Astrocyte (in vitro differentiated cells and primary cell): ENCODE results near the gene CYBC1. TPM values are rescaled to one million over a fixed set of nuclear protein-coding genes. Genes with fewer than 3 reads are reported as not detected.

Experiments used
- DNase-seq: peaks from one replicate; pipeline ENCODE4 v3.0.0-alpha.2; 2010; ENCODE audit warnings: low read depth
- FAIRE-seq: peaks from 2 replicates; lab custom pipeline; 2011; peaks lifted over from hg19 to GRCh38; lab: Jason Lieb, UNC
- H2AFZ ChIP-seq: 2 replicates; pipeline ENCODE4 v1.6.0; 2012; ENCODE audit warnings: low read depth, low read length, inconsistent platforms
- H3K27ac ChIP-seq: 2 replicates; pipeline ENCODE4 v1.5.1; 2011; ENCODE audit warnings: low read depth, low read length, inconsistent platforms
- H3K27me3 ChIP-seq: 2 replicates; pipeline ENCODE4 v1.6.0; 2011; ENCODE audit warnings: low read length, inconsistent platforms; ENCODE audit not compliant: insufficient read depth
- H3K36me3 ChIP-seq: 2 replicates; pipeline ENCODE4 v1.5.1; 2011; ENCODE audit warnings: low read length, inconsistent platforms; ENCODE audit not compliant: insufficient read depth
- H3K4me1 ChIP-seq: 2 replicates; pipeline ENCODE4 v1.5.1; 2011; ENCODE audit warnings: low read length, inconsistent platforms; ENCODE audit not compliant: insufficient read depth
- H3K4me2 ChIP-seq: 2 replicates; pipeline ENCODE4 v1.6.0; 2012; ENCODE audit warnings: low read length, inconsistent platforms
- H3K4me3 ChIP-seq: 2 replicates; pipeline ENCODE4 v1.5.1; 2011; ENCODE audit warnings: low read depth, mild to moderate bottlenecking, low read length, inconsistent platforms; ENCODE audit not compliant: insufficient read depth
- H3K79me2 ChIP-seq: 2 replicates; pipeline ENCODE4 v1.6.0; 2012; ENCODE audit warnings: mild to moderate bottlenecking, low read length, inconsistent platforms; ENCODE audit not compliant: insufficient read depth
- H3K9ac ChIP-seq: 2 replicates; pipeline ENCODE4 v1.6.0; 2012; ENCODE audit warnings: mild to moderate bottlenecking, low read length, inconsistent platforms
- H3K9me3 ChIP-seq: 2 replicates; pipeline ENCODE4 v1.5.1; 2012; ENCODE audit warnings: low read depth, mild to moderate bottlenecking, low read length, inconsistent platforms; ENCODE audit not compliant: insufficient read depth
- H4K20me1 ChIP-seq: 2 replicates; pipeline ENCODE4 v1.6.0; 2012; ENCODE audit warnings: low read length, inconsistent platforms; ENCODE audit not compliant: insufficient read depth
- H3K27ac Mint-ChIP-seq: one replicate; pipeline ENCODE4 v1.8.0; 2021; ENCODE audit warnings: mild to moderate bottlenecking, mixed read lengths; ENCODE audit not compliant: unreplicated experiment
- H3K27me3 Mint-ChIP-seq: one replicate; pipeline ENCODE4 v1.8.0; 2021; ENCODE audit warnings: low read depth, mixed read lengths; ENCODE audit not compliant: unreplicated experiment
- H3K36me3 Mint-ChIP-seq: one replicate; pipeline ENCODE4 v1.8.0; 2021; ENCODE audit warnings: low read depth, mixed read lengths; ENCODE audit not compliant: unreplicated experiment
- H3K4me1 Mint-ChIP-seq: one replicate; pipeline ENCODE4 v1.8.0; 2021; ENCODE audit warnings: low read depth, mixed read lengths; ENCODE audit not compliant: unreplicated experiment
- H3K4me3 Mint-ChIP-seq: one replicate; pipeline ENCODE4 v1.8.0; 2021; ENCODE audit warnings: mild to moderate bottlenecking, moderate library complexity, mixed read lengths; ENCODE audit not compliant: unreplicated experiment
- H3K9me3 Mint-ChIP-seq: one replicate; pipeline ENCODE4 v1.8.0; 2021; ENCODE audit warnings: mild to moderate bottlenecking, mixed read lengths; ENCODE audit not compliant: unreplicated experiment
- CTCF ChIP-seq: IDR thresholded peaks from 2 replicates; pipeline ENCODE4 v1.5.1; 2011; ENCODE audit warnings: low read depth, mild to moderate bottlenecking, inconsistent platforms, low read length, moderate library complexity; ENCODE audit not compliant: insufficient read depth
- EZH2 ChIP-seq: IDR thresholded peaks from 2 replicates; pipeline ENCODE4 v1.6.1; 2012; ENCODE audit warnings: mild to moderate bottlenecking, low read length, inconsistent platforms; ENCODE audit not compliant: insufficient read depth
- total RNA-seq: library from RNA; stranded (reverse); gene quantifications from 2 replicates; pipeline ENCODE4 v1.2.1, GENCODE V29; 2021

Gene CYBC1
- total RNA-seq, 1 donor from 2014 or later, result 67.3 TPM

GRCh38 chr17:82440469-82440981 is 10.0 kb downstream of the CYBC1 start:
- H3K4me2 ChIP-seq, result no peak overlapping the region
- H3K4me1 ChIP-seq, result peaks cover 5% of the 10 kb centered on the region
- H3K9ac ChIP-seq, result no peak overlapping the region
- no peak for FAIRE-seq
- Mint-ChIP-seq H3K4me3 (no peak overlapping the region), H3K27me3 (no peaks in the 10 kb centered on the region), H3K36me3 (peaks cover 8% of the 10 kb centered on the region), H3K4me1 (no peaks in the 10 kb centered on the region), H3K9me3 (peaks cover 1% of the 10 kb centered on the region), H3K27ac (peak overlapping the region; percentile 59)
- H3K27ac ChIP-seq, result no peak overlapping the region
- H3K27me3 ChIP-seq, result no peaks in the 10 kb centered on the region
- no peaks in the 10 kb centered on the region for H3K36me3 ChIP-seq
- no peak for DNase-seq
- TF ChIP-seq CTCF, result no peak
- TF ChIP-seq EZH2, result no peak
- no peak overlapping the region for H2AFZ ChIP-seq
- no peaks in the 10 kb centered on the region for H3K9me3 ChIP-seq
- no peak overlapping the region for H3K4me3 ChIP-seq
- peaks cover 36% of the 10 kb centered on the region for H4K20me1 ChIP-seq
- H3K79me2 ChIP-seq, result no peaks in the 10 kb centered on the region

GRCh38 chr17:82439829-82440365 is 10.7 kb downstream of the CYBC1 start:
- no peaks in the 10 kb centered on the region for H3K79me2 ChIP-seq
- Mint-ChIP-seq H3K4me3 (no peak overlapping the region), H3K9me3 (peaks cover 1% of the 10 kb centered on the region), H3K27me3 (no peaks in the 10 kb centered on the region), H3K27ac (no peak overlapping the region), H3K4me1 (peaks cover 3% of the 10 kb centered on the region), H3K36me3 (peaks cover 8% of the 10 kb centered on the region)
- no peak for TF ChIP-seq CTCF
- no peak for TF ChIP-seq EZH2
- H4K20me1 ChIP-seq, result peaks cover 29% of the 10 kb centered on the region
- no peaks in the 10 kb centered on the region for H3K27me3 ChIP-seq
- DNase-seq (no peak), FAIRE-seq (no peak)
- peaks cover 6% of the 10 kb centered on the region for H3K4me1 ChIP-seq
- H3K4me2 ChIP-seq, result no peak overlapping the region
- no peak overlapping the region for H3K27ac ChIP-seq
- no peak overlapping the region for H3K9ac ChIP-seq
- no peak overlapping the region for H3K4me3 ChIP-seq
- no peaks in the 10 kb centered on the region for H3K36me3 ChIP-seq
- no peaks in the 10 kb centered on the region for H3K9me3 ChIP-seq
- no peak overlapping the region for H2AFZ ChIP-seq

- Histone ChIP-seq H3K27me3 (no peaks in the 10 kb centered on the region), H3K4me3 (no peak overlapping the region), H3K4me2 (no peak overlapping the region), H3K79me2 (no peaks in the 10 kb centered on the region), H3K9ac (no peak overlapping the region), H3K4me1 (peaks cover 4% of the 10 kb centered on the region), H2AFZ (no peak overlapping the region), H4K20me1 (peaks cover 24% of the 10 kb centered on the region), H3K9me3 (no peaks in the 10 kb centered on the region), H3K27ac (no peak overlapping the region), H3K36me3 (no peaks in the 10 kb centered on the region)
- no peak for TF ChIP-seq CTCF
- DNase-seq (no peak), FAIRE-seq (no peak)
- Mint-ChIP-seq H3K4me3 (no peak overlapping the region), H3K4me1 (peaks cover 3% of the 10 kb centered on the region), H3K9me3 (peaks cover 1% of the 10 kb centered on the region), H3K36me3 (peaks cover 5% of the 10 kb centered on the region), H3K27me3 (no peaks in the 10 kb centered on the region), H3K27ac (no peak overlapping the region)
Measured at GRCh38 chr17:82439194-82439828, 11.2 kb downstream of the CYBC1 start.
